GM19238 (cell line): Measurements from ENCODE around the gene MLLT3.

Experiments used
- DNase-seq: peaks from one replicate; pipeline ENCODE4 v3.0.0; 2011; ENCODE audit warnings: low spot score; ENCODE audit not compliant: insufficient read length

The MLLT3 gene

GRCh38 chr9:20559231-20559890 lies 62.9 kb downstream of the MLLT3 start:
- DNase-seq, result no peak

- no peak for DNase-seq
Measured at GRCh38 chr9:20558566-20559016, 63.7 kb downstream of the MLLT3 start.

- no peak for DNase-seq
Measured at GRCh38 chr9:20557890-20558565, 64.3 kb downstream of the MLLT3 start.

GRCh38 chr9:20557285-20557684 lies 65.0 kb downstream of the MLLT3 start:
- DNase-seq, result no peak

GRCh38 chr9:20553558-20554149 lies 68.6 kb downstream of the MLLT3 start:
- no peak for DNase-seq

GRCh38 chr9:20552874-20553557 lies 69.3 kb downstream of the MLLT3 start:
- no peak for DNase-seq

- peak; percentile 22 for DNase-seq
Measured at GRCh38 chr9:20551835-20552234, 70.5 kb downstream of the MLLT3 start.

GRCh38 chr9:20551236-20551635 lies 71.1 kb downstream of the MLLT3 start:
- DNase-seq, result no peak

- no peak for DNase-seq
Measured at GRCh38 chr9:20550326-20550725, 72.0 kb downstream of the MLLT3 start.

- DNase-seq, result no peak
Measured at GRCh38 chr9:20549053-20549452, 73.2 kb downstream of the MLLT3 start.

GRCh38 chr9:20545023-20545622 lies 77.2 kb downstream of the MLLT3 start:
- no peak for DNase-seq

- DNase-seq, result no peak
Measured at GRCh38 chr9:20540169-20540863, 82.0 kb downstream of the MLLT3 start.

- no peak for DNase-seq
Measured at GRCh38 chr9:20538956-20539355, 83.3 kb downstream of the MLLT3 start.

- DNase-seq, result no peak
Measured at GRCh38 chr9:20538092-20538491, 84.2 kb downstream of the MLLT3 start.

- DNase-seq, result no peak
Measured at GRCh38 chr9:20537294-20537693, 85.0 kb downstream of the MLLT3 start.

- DNase-seq, result no peak
Measured at GRCh38 chr9:20532584-20532983, 89.7 kb downstream of the MLLT3 start.

- no peak for DNase-seq
Measured at GRCh38 chr9:20529837-20530236, 92.5 kb downstream of the MLLT3 start.

- DNase-seq, result no peak
Measured at GRCh38 chr9:20528253-20528652, 94.0 kb downstream of the MLLT3 start.

GRCh38 chr9:20526500-20527319 lies 95.6 kb downstream of the MLLT3 start:
- DNase-seq, result no peak

GRCh38 chr9:20524776-20525175 lies 97.5 kb downstream of the MLLT3 start:
- no peak for DNase-seq
